22Rv1 (cell line): ENCODE results near the gene USB1.

ENCODE experiments used
- H3K27ac ChIP-seq: fragments of 450-650 bp; 2 replicates; pipeline ENCODE4 v1.5.1; 2017
- CTCF ChIP-seq: fragments of 450-650 bp; IDR thresholded peaks from 2 replicates; pipeline ENCODE4 v1.5.1; 2017; ENCODE audit warnings: mild to moderate bottlenecking
- ZFX ChIP-seq: fragments of 450-650 bp; IDR thresholded peaks from 2 replicates; pipeline ENCODE4 v1.6.1; 2017; ENCODE audit warnings: antibody characterized with exemption, borderline replicate concordance

Gene USB1

GRCh38 chr16:58042001-58042885 lies 41.0 kb downstream of the USB1 start:
- H3K27ac ChIP-seq, result no peak overlapping the region
- TF ChIP-seq CTCF (no peak), ZFX (no peak)

GRCh38 chr16:58042886-58043515 lies 41.8 kb downstream of the USB1 start:
- no peak overlapping the region for H3K27ac ChIP-seq
- TF ChIP-seq CTCF, result no peak
- TF ChIP-seq ZFX, result no peak

GRCh38 chr16:58043571-58044155 lies 42.5 kb downstream of the USB1 start:
- no peak overlapping the region for H3K27ac ChIP-seq

GRCh38 chr16:58044266-58045019 lies 43.2 kb downstream of the USB1 start:
- TF ChIP-seq ZFX, result no peak
- no peak for TF ChIP-seq CTCF
- no peak overlapping the region for H3K27ac ChIP-seq

More at GRCh38 chr16:58043571-58044155, 42.5 kb downstream of the USB1 start:
- no peak for TF ChIP-seq CTCF
- no peak for TF ChIP-seq ZFX

GRCh38 chr16:58045096-58045495 lies 43.9 kb downstream of the USB1 start:
- TF ChIP-seq CTCF (no peak), ZFX (no peak)
- no peak overlapping the region for H3K27ac ChIP-seq

GRCh38 chr16:58046054-58046881 lies 45.1 kb downstream of the USB1 start:
- no peak for TF ChIP-seq CTCF
- no peak for TF ChIP-seq ZFX
- H3K27ac ChIP-seq, result no peak overlapping the region
